K562 (cell line): Measurements from ENCODE around the gene SLC35G1. TPM values are rescaled to one million over a fixed set of nuclear protein-coding genes. Genes with fewer than 3 reads are reported as not detected.

Source experiments
- ATAC-seq: fragments of 200-7000 bp; cut with Tn5 transposase; 3 replicates; pipeline ENCODE4 v1.9.1; 2020; ENCODE audit warnings: moderate library complexity
- BruUV-seq: library from RNA; stranded (reverse); fragments of 400-500 nt; replicated peaks from 2 replicates; lab custom pipeline; 2021; lab: Mats Ljungman, UMichigan
- CTCF ChIA-PET: fragments of 300-600 bp; formaldehyde crosslinking; extraction: SDS; loops from one replicate; lab custom pipeline; 2021; ENCODE audit warnings: low intra/inter-chr PET ratio; lab: Yijun Ruan, JAX
- POLR2A ChIA-PET: fragments of 300-600, 350-650 bp; sonication (Branson Sonifier 250); formaldehyde crosslinking; extraction: SDS; loops from one replicate; lab custom pipeline; 2021; ENCODE audit warnings: antibody characterized with exemption, inconsistent platforms; lab: Yijun Ruan, JAX
- DNase-seq, 4 experiments: peaks; one replicate each; pipeline versions ENCODE4 v3.0.0 to v3.0.0-alpha.2; 2011 to 2018; ENCODE audit warnings: low spot score in 3 of 4, mixed read lengths in 3 of 4; ENCODE audit errors: extremely low read depth in 1 of 4
- FAIRE-seq: peaks from 2 replicates; lab custom pipeline; 2011; peaks lifted over from hg19 to GRCh38; lab: Jason Lieb, UNC
- H2AFZ ChIP-seq: 2 replicates; pipeline ENCODE4 v1.6.0; 2011; ENCODE audit warnings: low read depth, low read length, control low read depth, inconsistent platforms
- H3K27ac ChIP-seq: fragments of 200-600 bp; 3 replicates; pipeline ENCODE4 v1.8.0; 2011; ENCODE audit warnings: low read depth, mild to moderate bottlenecking, control low read depth, inconsistent platforms, low read length, moderate library complexity, mixed read lengths; ENCODE audit errors: extremely low read depth
- H3K27me3 ChIP-seq, 2 experiments: fragments of 300-600 bp in 1 of 2; 2 replicates in 1 of 2; 3 replicates in 1 of 2; pipeline versions ENCODE4 v1.6.0 to v1.8.0; 2011; ENCODE audit warnings: inconsistent platforms in 2 of 2, low read length in 2 of 2, mild to moderate bottlenecking in 1 of 2, mixed read lengths in 1 of 2, moderate library complexity in 1 of 2; ENCODE audit not compliant: control insufficient read depth in 2 of 2, insufficient read depth in 2 of 2
- H3K36me3 ChIP-seq: fragments of 300-600 bp; 3 replicates; pipeline ENCODE4 v1.8.0; 2011; ENCODE audit warnings: mild to moderate bottlenecking, low read length, inconsistent platforms; ENCODE audit not compliant: control insufficient read depth, insufficient read depth
- H3K4me1 ChIP-seq, 2 experiments: fragments of 200-600 bp in 1 of 2; replicated peaks in 1 of 2; 2 replicates in 1 of 2; 3 replicates in 1 of 2; pipeline versions ENCODE4 v1.5.1 to v1.8.0; 2011; ENCODE audit warnings: inconsistent platforms in 2 of 2, low read length in 2 of 2, mild to moderate bottlenecking in 1 of 2, mixed read lengths in 1 of 2, moderate library complexity in 1 of 2; ENCODE audit not compliant: control insufficient read depth in 2 of 2, insufficient read depth in 2 of 2
- H3K4me2 ChIP-seq: 2 replicates; pipeline ENCODE4 v1.6.1; 2011; ENCODE audit warnings: low read length, control low read depth, inconsistent platforms, mixed read lengths; ENCODE audit not compliant: insufficient read depth
- H3K4me3 ChIP-seq: fragments of 200-600 bp; sonication (generic), shearing (Covaris generic); 2 replicates; pipeline ENCODE4 v1.5.1; 2016; ENCODE audit warnings: control low read depth, inconsistent platforms
- H3K79me2 ChIP-seq: fragments of 200-600 bp; 3 replicates; pipeline ENCODE4 v1.8.0; 2011; ENCODE audit warnings: low read length, inconsistent platforms; ENCODE audit not compliant: control insufficient read depth, insufficient read depth
- H3K9ac ChIP-seq, 2 experiments: 2 replicates each; pipeline versions ENCODE4 v1.6.0 to v1.6.1; 2011; ENCODE audit warnings: low read depth in 2 of 2, low read length in 2 of 2, control low read depth in 1 of 2, inconsistent platforms in 1 of 2, mild to moderate bottlenecking in 1 of 2, mixed read lengths in 1 of 2; ENCODE audit not compliant: insufficient read depth in 1 of 2
- H3K9me1 ChIP-seq: one replicate; pipeline ENCODE4 v1.6.0; 2011; ENCODE audit warnings: inconsistent platforms, mild to moderate bottlenecking, low read length, moderate library complexity; ENCODE audit not compliant: control insufficient read depth, insufficient read depth
- H3K9me3 ChIP-seq: replicated peaks from 2 replicates; pipeline ENCODE4 v1.5.1; 2011; ENCODE audit warnings: low read depth, low read length, inconsistent platforms; ENCODE audit not compliant: control insufficient read depth, insufficient read depth
- H4K20me1 ChIP-seq: replicated peaks from 2 replicates; pipeline ENCODE4 v1.6.1; 2011; ENCODE audit warnings: low read length, inconsistent platforms, mixed read lengths; ENCODE audit not compliant: control insufficient read depth, insufficient read depth
- C11orf30 ChIP-seq: fragments of 450-650 bp; IDR thresholded peaks from 2 replicates; pipeline ENCODE4 v1.6.1; 2016; ENCODE audit warnings: low read depth, mild to moderate bottlenecking
- EWSR1 ChIP-seq: fragments of 450-650 bp; IDR thresholded peaks from 2 replicates; pipeline ENCODE4 v1.6.1; 2018; ENCODE audit warnings: borderline replicate concordance, mild to moderate bottlenecking, low read depth, moderate library complexity; ENCODE audit not compliant: partially characterized antibody
- IRF2 ChIP-seq: sonication (generic); formaldehyde crosslinking; IDR thresholded peaks from 2 replicates; pipeline ENCODE4 v1.8.1; 2022; ENCODE audit warnings: mild to moderate bottlenecking, missing genetic modification reagents
- MAFF ChIP-seq: IDR thresholded peaks from 2 replicates; pipeline ENCODE4 v1.6.1; 2012; ENCODE audit warnings: low read length, improper control_type of control experiment
- MAFG ChIP-seq: fragments of 450-650 bp; conservative IDR thresholded peaks from 2 replicates; pipeline ENCODE4 v1.6.1; 2016; ENCODE audit warnings: missing genetic modification characterization, missing compliant biosample characterization
- MAFK ChIP-seq: IDR thresholded peaks from 2 replicates; pipeline ENCODE4 v1.6.1; 2011; ENCODE audit warnings: low read length, improper control_type of control experiment
- NR2C2 ChIP-seq, 2 experiments: fragments of 200-800 bp in 1 of 2; sonication (Bioruptor generic) in 1 of 2; sonication (generic) in 1 of 2; formaldehyde crosslinking in 1 of 2; IDR thresholded peaks; 2 replicates each; pipeline versions ENCODE4 v1.6.1 to v1.8.0; 2016 to 2022; ENCODE audit warnings: mild to moderate bottlenecking in 1 of 2, missing compliant biosample characterization in 1 of 2, missing genetic modification characterization in 1 of 2, missing genetic modification reagents in 1 of 2
- ZNF316 ChIP-seq: fragments of 450-650 bp; IDR thresholded peaks from 2 replicates; pipeline ENCODE4 v1.6.1; 2016
- in situ Hi-C: fragments of 300-500 bp; cut with MboI; formaldehyde crosslinking; loops from 4 replicates; pipeline ENCODE4 v1.15.0; 2018; ENCODE audit warnings: inconsistent platforms, mixed read lengths
- intact Hi-C: fragments of 100-400 bp; cut with micrococcal nuclease; formaldehyde crosslinking; loops from 2 replicates; pipeline ENCODE4 v1.14.2; 2022
- polyA plus RNA-seq, 8 experiments: library from polyadenylated mRNA; depleted of rRNA in 4 of 8; stranded (reverse) in 5 of 8; unstranded in 3 of 8; fragments of >200 nt; fragmentation: Nextera tagmentation in 2 of 8; fragmentation: Illumina TruSeq in 1 of 8; extraction: Ambion mirVana in 2 of 8; extraction: Trizol in 1 of 8; gene quantifications; 2 replicates each; pipeline versions ENCODE4 v1.2.1 to v1.2.3, GENCODE V29; 2011 to 2014; ENCODE audit warnings: inconsistent platforms in 1 of 8, missing spikeins in 1 of 8
- total RNA-seq, 7 experiments: library from RNA; depleted of rRNA in 6 of 7; stranded (reverse); fragments of >200 nt in 6 of 7; fragmentation: Illumina TruSeq in 2 of 7; extraction: Trizol in 2 of 7; gene quantifications; 2 replicates each; pipeline versions ENCODE4 v1.2.1 to v1.2.3, GENCODE V29; 2011 to 2021; ENCODE audit warnings: low replicate concordance in 1 of 7

SLC35G1 gene
- total and polyA plus RNA-seq, 9 of the 15 experiments (the other 6 are each of a cell fraction or from before 2014, with no cell fraction given): 0.76 to 8.5 (median 4.9) TPM

GRCh38 chr10:93879273-93879672 is 14.5 kb upstream of the SLC35G1 start:
- CTCF ChIA-PET: no interaction called here
- Histone ChIP-seq H3K4me1 (no peaks in the 10 kb centered on the region), H3K9me1 (no peaks in the 10 kb centered on the region), H3K4me2 (no peak overlapping the region)
- BruUV-seq: no TSS peak
- TF ChIP-seq C11orf30: peak; percentile 43; the same call in 1 of the 2 replicates
- TF ChIP-seq MAFG (tag): peak; percentile 29; the same call in 1 of the 2 replicates
- TF ChIP-seq ZNF316: peak; percentile 45
- peak; percentile 43; the same call in 1 of the 2 replicates for TF ChIP-seq MAFK
- TF ChIP-seq NR2C2 (CRISPR knock-in tag; IDR thresholded peaks at IDR 0.05): no peak
- TF ChIP-seq NR2C2 (tag; IDR thresholded peaks at IDR 0.05): no peak
- TF ChIP-seq EWSR1: no peak
- TF ChIP-seq MAFF: 0 out of 2 replicates have a peak, but pooled peaks have one; percentile 47
- TF ChIP-seq IRF2: no peak
- TF ChIP-seq, all 486 proteins: peak for 5
- intact Hi-C loops (no loop called here), in situ Hi-C loops (no loop called here)
- H4K20me1 ChIP-seq: no peaks in the 10 kb centered on the region
- no peaks in the 10 kb centered on the region for H3K79me2 ChIP-seq
- H3K9ac ChIP-seq: no peak overlapping the region
- POLR2A ChIA-PET: no interaction called here
- H3K9me3 ChIP-seq: no peaks in the 10 kb centered on the region
- no peak overlapping the region for H3K4me3 ChIP-seq
- H3K27me3 ChIP-seq: no peaks in the 10 kb centered on the region
- ATAC-seq (no peak), FAIRE-seq (no peak), DNase-seq (no peak)
- H2AFZ ChIP-seq: no peak overlapping the region
- H3K27ac ChIP-seq: no peak overlapping the region
- no peaks in the 10 kb centered on the region for H3K36me3 ChIP-seq
